ENCODE data around the gene ARHGEF38.

- TF ChIP-seq CTCF (IDR thresholded peaks at IDR 0.05) (no peak), POLR2A (IDR thresholded peaks at IDR 0.05) (no peak)
Measured at GRCh38 chr4:105527081-105527480, 25.3 kb upstream of the ARHGEF38 start.

All from body of pancreas (tissue), 4 donors.